ENCODE measurements around the gene GTF2A1. TPM values are rescaled to one million over a fixed set of nuclear protein-coding genes. Genes with fewer than 3 reads are reported as not detected.

The GTF2A1 gene
- total RNA-seq, 4 donors from 2014 or later = 27.7 to 50.0 (median 35.6) TPM

DNA sequence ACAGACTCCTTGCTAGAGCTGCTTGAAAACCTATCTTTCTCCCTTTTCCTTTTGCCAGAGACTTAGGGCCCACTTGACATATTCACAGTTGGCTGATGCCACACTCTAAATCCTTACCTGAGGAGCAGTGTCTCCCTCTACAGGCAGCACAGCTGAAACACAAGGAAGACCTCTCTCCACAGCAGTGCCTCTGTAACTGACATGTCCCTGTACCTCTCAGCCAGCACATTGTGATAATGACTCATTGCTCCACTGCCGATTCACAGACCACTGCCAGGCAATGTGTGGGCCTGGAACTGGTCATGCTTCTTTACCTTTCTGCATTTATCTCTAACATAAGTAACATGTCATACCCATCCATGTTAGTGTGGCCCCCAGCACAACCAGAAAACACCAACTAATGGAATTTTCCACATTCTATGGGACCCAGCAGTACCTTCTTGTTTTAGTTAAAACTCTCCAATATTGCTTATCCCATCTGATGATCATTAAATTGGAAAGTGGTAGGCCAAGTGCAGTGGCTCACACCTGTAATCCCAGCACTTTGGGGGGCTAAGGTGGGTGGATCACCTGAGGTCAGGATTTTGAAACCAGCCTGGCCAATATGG is 56.5 kb downstream of the GTF2A1 start:
- no peaks in the 10 kb centered on the region for H3K36me3 ChIP-seq
- WGBS = 13% methylated on average over 1 of the region's 1 CpG

DNA sequence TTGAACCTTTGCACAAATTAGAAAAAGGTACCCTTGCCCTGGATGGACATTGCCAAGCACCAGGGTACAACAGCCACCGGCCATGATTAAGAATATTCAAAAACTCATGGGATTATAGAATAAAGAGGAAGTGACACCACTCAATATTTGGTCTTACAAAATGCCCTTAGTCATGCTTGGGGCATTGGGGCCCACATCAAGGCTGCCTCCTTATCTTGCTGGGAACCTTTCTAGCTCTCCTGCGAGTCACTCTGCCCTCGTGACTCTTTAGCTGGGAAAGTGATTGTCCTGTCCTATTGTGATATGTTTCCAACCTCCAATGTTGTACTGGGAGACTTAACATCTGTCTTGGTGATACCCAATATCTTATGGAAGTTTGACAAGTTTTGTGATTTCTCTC is 57.8 kb downstream of the GTF2A1 start:
- WGBS = 86% methylated on average over 3 of the region's 3 CpGs

More for the DNA sequence above, 56.5 kb downstream of the GTF2A1 start:
- no peak overlapping the region for H3K27ac ChIP-seq
- no peak overlapping the region for H3K4me3 ChIP-seq
- no peaks in the 10 kb centered on the region for H3K9me3 ChIP-seq
- H3K4me1 ChIP-seq = peaks cover 3% of the 10 kb centered on the region
- no peaks in the 10 kb centered on the region for H3K27me3 ChIP-seq
- DNase-seq (ENCODE audit: low spot score in 2 of 2) = no peak
- TF ChIP-seq POLR2AphosphoS5 (IDR thresholded peaks at IDR 0.05) (no peak), EP300 (IDR thresholded peaks at IDR 0.05) (no peak)
- TF ChIP-seq, protein P1, sequence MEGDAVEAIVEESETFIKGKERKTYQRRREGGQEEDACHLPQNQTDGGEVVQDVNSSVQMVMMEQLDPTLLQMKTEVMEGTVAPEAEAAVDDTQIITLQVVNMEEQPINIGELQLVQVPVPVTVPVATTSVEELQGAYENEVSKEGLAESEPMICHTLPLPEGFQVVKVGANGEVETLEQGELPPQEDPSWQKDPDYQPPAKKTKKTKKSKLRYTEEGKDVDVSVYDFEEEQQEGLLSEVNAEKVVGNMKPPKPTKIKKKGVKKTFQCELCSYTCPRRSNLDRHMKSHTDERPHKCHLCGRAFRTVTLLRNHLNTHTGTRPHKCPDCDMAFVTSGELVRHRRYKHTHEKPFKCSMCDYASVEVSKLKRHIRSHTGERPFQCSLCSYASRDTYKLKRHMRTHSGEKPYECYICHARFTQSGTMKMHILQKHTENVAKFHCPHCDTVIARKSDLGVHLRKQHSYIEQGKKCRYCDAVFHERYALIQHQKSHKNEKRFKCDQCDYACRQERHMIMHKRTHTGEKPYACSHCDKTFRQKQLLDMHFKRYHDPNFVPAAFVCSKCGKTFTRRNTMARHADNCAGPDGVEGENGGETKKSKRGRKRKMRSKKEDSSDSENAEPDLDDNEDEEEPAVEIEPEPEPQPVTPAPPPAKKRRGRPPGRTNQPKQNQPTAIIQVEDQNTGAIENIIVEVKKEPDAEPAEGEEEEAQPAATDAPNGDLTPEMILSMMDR (IDR thresholded peaks at IDR 0.05) = peak; percentile 9 to 54

DNA sequence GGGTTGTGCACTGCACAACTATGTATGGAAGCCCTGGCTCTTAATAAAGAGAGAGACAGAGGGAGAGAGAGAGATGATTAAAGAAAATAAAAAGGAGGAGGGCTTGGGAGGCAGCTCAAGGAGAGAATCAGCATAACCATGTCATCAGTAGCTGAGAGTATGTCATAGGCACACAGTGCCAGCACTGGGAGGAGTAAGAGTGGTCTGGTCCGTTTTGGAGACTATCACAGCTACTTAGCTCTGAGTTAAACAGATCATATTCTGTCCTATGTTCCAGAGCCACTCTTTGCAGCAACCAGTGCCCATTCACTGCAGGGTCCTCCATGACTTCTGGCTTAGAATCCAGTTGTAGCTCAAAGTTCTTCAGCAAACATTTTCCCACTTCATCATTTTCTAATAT is 59.0 kb downstream of the GTF2A1 start:
- Histone ChIP-seq H3K4me1 (no peaks in the 10 kb centered on the region), H3K27ac (no peak overlapping the region), H3K4me3 (no peak overlapping the region), H3K36me3 (no peaks in the 10 kb centered on the region), H3K9me3 (no peaks in the 10 kb centered on the region), H3K27me3 (no peaks in the 10 kb centered on the region)
- TF ChIP-seq, protein P1 (IDR thresholded peaks at IDR 0.05) = no peak
- TF ChIP-seq EP300 (IDR thresholded peaks at IDR 0.05) (no peak), POLR2AphosphoS5 (IDR thresholded peaks at IDR 0.05) (no peak), POLR2A (IDR thresholded peaks at IDR 0.05) (no peak)
- 45% methylated on average over 1 of the region's 1 CpG for WGBS
- no peak for DNase-seq (ENCODE audit: low spot score in 2 of 2)

More for the DNA sequence above, 57.8 kb downstream of the GTF2A1 start:
- Histone ChIP-seq H3K36me3 (no peaks in the 10 kb centered on the region), H3K4me3 (no peak overlapping the region), H3K27ac (no peak overlapping the region), H3K9me3 (no peaks in the 10 kb centered on the region), H3K27me3 (no peaks in the 10 kb centered on the region), H3K4me1 (no peaks in the 10 kb centered on the region)
- no peak for DNase-seq (ENCODE audit: low spot score in 2 of 2)
- TF ChIP-seq POLR2A (IDR thresholded peaks at IDR 0.05) (no peak), POLR2AphosphoS5 (IDR thresholded peaks at IDR 0.05) (no peak), EP300 (IDR thresholded peaks at IDR 0.05) (no peak)
- TF ChIP-seq, protein P1 (IDR thresholded peaks at IDR 0.05) = no peak

DNA sequence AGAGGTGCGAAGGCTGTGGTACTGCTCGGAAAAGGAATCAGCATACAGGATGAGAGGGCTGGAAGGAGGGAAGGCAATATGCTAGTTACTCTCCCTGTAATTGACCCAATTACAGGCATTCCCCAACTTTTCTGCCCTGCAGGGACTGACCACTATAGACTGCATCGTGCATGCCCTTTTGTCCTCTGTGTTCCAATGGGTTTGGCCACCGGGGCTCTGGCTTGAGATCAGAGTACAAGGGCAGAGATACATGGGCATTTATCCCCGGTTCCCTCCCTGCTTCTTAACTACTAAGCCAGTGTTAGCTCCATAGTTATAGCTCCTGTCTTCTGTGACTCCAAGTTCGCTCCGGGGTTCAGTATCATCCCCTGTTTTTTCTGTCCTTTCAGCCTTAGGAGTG is 59.7 kb downstream of the GTF2A1 start:
- 82% methylated on average over 7 of the region's 7 CpGs for WGBS
- Histone ChIP-seq H3K4me3 (no peak overlapping the region), H3K27ac (no peak overlapping the region), H3K36me3 (no peaks in the 10 kb centered on the region), H3K4me1 (no peaks in the 10 kb centered on the region), H3K9me3 (no peaks in the 10 kb centered on the region), H3K27me3 (no peaks in the 10 kb centered on the region)
- no peak for DNase-seq (ENCODE audit: low spot score in 2 of 2)
- TF ChIP-seq EP300 (IDR thresholded peaks at IDR 0.05) (no peak), POLR2A (IDR thresholded peaks at IDR 0.05) (no peak), POLR2AphosphoS5 (IDR thresholded peaks at IDR 0.05) (no peak)
- TF ChIP-seq, protein P1 (IDR thresholded peaks at IDR 0.05) = no peak

DNA sequence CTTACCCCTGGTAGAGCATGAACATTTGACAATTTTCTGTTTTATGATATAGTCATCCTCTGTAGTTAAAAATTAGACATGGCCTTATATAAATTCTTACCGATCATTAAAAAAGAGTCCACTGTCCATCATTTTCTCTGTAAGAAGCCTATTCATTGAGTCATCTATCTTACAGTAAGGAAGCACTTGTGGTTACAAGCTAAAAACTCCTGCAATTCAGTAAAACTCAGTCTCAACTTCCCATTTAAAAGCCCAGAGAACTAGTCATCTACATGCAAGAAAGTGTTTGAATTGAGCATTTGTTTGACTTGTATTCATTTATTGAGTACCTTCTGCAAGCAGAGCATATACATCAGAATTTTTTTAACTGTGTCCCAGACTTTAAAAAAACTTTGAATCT is 63.3 kb downstream of the GTF2A1 start:
- no peaks in the 10 kb centered on the region for H3K4me1 ChIP-seq
- H3K4me3 ChIP-seq = no peak overlapping the region
- TF ChIP-seq, protein P1 (IDR thresholded peaks at IDR 0.05) = no peak
- TF ChIP-seq POLR2A (IDR thresholded peaks at IDR 0.05) (no peak), POLR2AphosphoS5 (IDR thresholded peaks at IDR 0.05) (no peak), EP300 (IDR thresholded peaks at IDR 0.05) (no peak)
- no peak overlapping the region for H3K27ac ChIP-seq
- no peaks in the 10 kb centered on the region for H3K27me3 ChIP-seq
- DNase-seq (ENCODE audit: low spot score in 2 of 2) = no peak
- no peaks in the 10 kb centered on the region for H3K36me3 ChIP-seq
- no peaks in the 10 kb centered on the region for H3K9me3 ChIP-seq
- WGBS = 85% methylated on average over 1 of the region's 1 CpG
